ENCODE results near the gene EDARADD. TPM values are rescaled to one million over a fixed set of nuclear protein-coding genes. Genes with fewer than 3 reads are reported as not detected.

EDARADD gene
- total RNA-seq, 1 experiment from 2014 or later: 0.15 TPM

- Histone ChIP-seq H3K4me3 (ENCODE audit: low read depth, low read length, poor library complexity, severe bottlenecking) (no peak overlapping the region), H3K27me3 (replicated peaks; ENCODE audit: insufficient read depth, low read depth, low read length, poor library complexity) (no peaks in the 10 kb centered on the region), H3K27ac (ENCODE audit: low read depth, low read length, poor library complexity, severe bottlenecking) (no peak overlapping the region), H3K9me3 (ENCODE audit: low read depth, low read length, poor library complexity, severe bottlenecking) (no peaks in the 10 kb centered on the region), H3K4me1 (ENCODE audit: insufficient read depth, low read length, poor library complexity, severe bottlenecking) (no peaks in the 10 kb centered on the region), H3K36me3 (ENCODE audit: insufficient read depth, low read length, poor library complexity, severe bottlenecking) (no peaks in the 10 kb centered on the region)
- intact Hi-C loops (cut with micrococcal nuclease; ENCODE audit: unreplicated experiment): loop anchor here (5.0 kb wide), 1 partner anchor 383 kb away; no protein-coding TSS in a partner anchor
- TF ChIP-seq EZH2 (IDR thresholded peaks at IDR 0.05; ENCODE audit: borderline replicate concordance, low read depth, low read length, poor library complexity, severe bottlenecking) (no peak), CTCF (conservative IDR thresholded peaks at IDR 0.05; ENCODE audit: low read depth, low read length) (peak; percentile 54)
- ChIA-PET POLR2A (ENCODE audit: low non-redundant PET) (interaction anchor here (0.5 kb wide), 1 partner anchor 481 kb away, joined by 6 read pairs; no protein-coding TSS in a partner anchor), CTCF (no interaction called here)
- peak; percentile 51 for DNase-seq (ENCODE audit: low spot score)
- no TSS peak for BruUV-seq (replicated peaks)
Measured at GRCh38 chr1:236489710-236490377, 95.8 kb downstream of the EDARADD start.

- ChIA-PET CTCF (no interaction called here), POLR2A (ENCODE audit: low non-redundant PET) (no interaction called here)
- no peaks in the 10 kb centered on the region for H3K36me3 ChIP-seq (ENCODE audit: insufficient read depth, low read length, poor library complexity, severe bottlenecking)
- intact Hi-C loops (cut with micrococcal nuclease; ENCODE audit: unreplicated experiment): loop anchor here (5.0 kb wide), 1 partner anchor 384 kb away; no protein-coding TSS in a partner anchor
- no peaks in the 10 kb centered on the region for H3K4me1 ChIP-seq (ENCODE audit: insufficient read depth, low read length, poor library complexity, severe bottlenecking)
- H3K27ac ChIP-seq (ENCODE audit: low read depth, low read length, poor library complexity, severe bottlenecking): no peak overlapping the region
- DNase-seq (ENCODE audit: low spot score): no peak
- H3K27me3 ChIP-seq (replicated peaks; ENCODE audit: insufficient read depth, low read depth, low read length, poor library complexity): no peaks in the 10 kb centered on the region
- BruUV-seq (replicated peaks): no TSS peak
- H3K9me3 ChIP-seq (ENCODE audit: low read depth, low read length, poor library complexity, severe bottlenecking): no peaks in the 10 kb centered on the region
- TF ChIP-seq CTCF (conservative IDR thresholded peaks at IDR 0.05; ENCODE audit: low read depth, low read length) (no peak), EZH2 (IDR thresholded peaks at IDR 0.05; ENCODE audit: borderline replicate concordance, low read depth, low read length, poor library complexity, severe bottlenecking) (no peak)
- no peak overlapping the region for H3K4me3 ChIP-seq (ENCODE audit: low read depth, low read length, poor library complexity, severe bottlenecking)
Measured at GRCh38 chr1:236491469-236492136, 97.5 kb downstream of the EDARADD start.

- POLR2A ChIA-PET (ENCODE audit: low non-redundant PET): no interaction called here
- Histone ChIP-seq H3K27me3 (replicated peaks; ENCODE audit: insufficient read depth, low read depth, low read length, poor library complexity) (no peaks in the 10 kb centered on the region), H3K36me3 (ENCODE audit: insufficient read depth, low read length, poor library complexity, severe bottlenecking) (no peaks in the 10 kb centered on the region), H3K9me3 (ENCODE audit: low read depth, low read length, poor library complexity, severe bottlenecking) (no peaks in the 10 kb centered on the region), H3K4me1 (ENCODE audit: insufficient read depth, low read length, poor library complexity, severe bottlenecking) (no peaks in the 10 kb centered on the region), H3K27ac (ENCODE audit: low read depth, low read length, poor library complexity, severe bottlenecking) (no peak overlapping the region), H3K4me3 (ENCODE audit: low read depth, low read length, poor library complexity, severe bottlenecking) (no peak overlapping the region)
- intact Hi-C loops (cut with micrococcal nuclease; ENCODE audit: unreplicated experiment): loop anchor here (5.0 kb wide), 1 partner anchor 385 kb away; no protein-coding TSS in a partner anchor
- CTCF ChIA-PET: no interaction called here
- BruUV-seq (replicated peaks): no TSS peak
- DNase-seq (ENCODE audit: low spot score): no peak
- TF ChIP-seq CTCF (conservative IDR thresholded peaks at IDR 0.05; ENCODE audit: low read depth, low read length) (no peak), EZH2 (IDR thresholded peaks at IDR 0.05; ENCODE audit: borderline replicate concordance, low read depth, low read length, poor library complexity, severe bottlenecking) (no peak)
Measured at GRCh38 chr1:236492378-236492777, 98.3 kb downstream of the EDARADD start.

Data from A673 (cell line).